GM23248 (cell line): ENCODE measurements around the gene PTPN20. TPM values are rescaled to one million over a fixed set of nuclear protein-coding genes. Genes with fewer than 3 reads are reported as not detected.

Source experiments
- DNase-seq: peaks from one replicate; pipeline ENCODE4 v3.0.0-alpha.2; 2015
- H2AFZ ChIP-seq: fragments of 200-600 bp; sonication (generic); 2 replicates; pipeline ENCODE4 v1.6.1; 2016; ENCODE audit warnings: antibody characterized with exemption
- H3F3A ChIP-seq: fragments of 200-600 bp; sonication (generic); 2 replicates; pipeline ENCODE4 v1.6.1; 2016; ENCODE audit warnings: mild to moderate bottlenecking, antibody characterized with exemption, mixed run types; ENCODE audit not compliant: insufficient read depth
- H3K27ac ChIP-seq: fragments of 200-600 bp; sonication (generic); 2 replicates; pipeline ENCODE4 v1.5.1; 2016; ENCODE audit warnings: mild to moderate bottlenecking
- H3K27me3 ChIP-seq: fragments of 200-600 bp; sonication (generic); replicated peaks from 2 replicates; pipeline ENCODE4 v1.6.1; 2016; ENCODE audit warnings: mild to moderate bottlenecking; ENCODE audit not compliant: insufficient read depth
- H3K36me3 ChIP-seq: fragments of 200-600 bp; sonication (generic); 2 replicates; pipeline ENCODE4 v1.6.1; 2016; ENCODE audit warnings: low read depth, mild to moderate bottlenecking
- H3K4me1 ChIP-seq: fragments of 200-600 bp; sonication (generic); 2 replicates; pipeline ENCODE4 v1.6.1; 2016; ENCODE audit warnings: mild to moderate bottlenecking; ENCODE audit not compliant: insufficient read depth
- H3K4me2 ChIP-seq: fragments of 200-600 bp; sonication (generic); one replicate; pipeline ENCODE4 v1.6.1; 2016; ENCODE audit warnings: mild to moderate bottlenecking; ENCODE audit not compliant: unreplicated experiment
- H3K4me3 ChIP-seq: fragments of 200-600 bp; sonication (generic); 2 replicates; pipeline ENCODE4 v1.5.1; 2016; ENCODE audit warnings: mild to moderate bottlenecking
- H3K79me2 ChIP-seq: fragments of 200-600 bp; sonication (generic); 2 replicates; pipeline ENCODE4 v1.6.1; 2016; ENCODE audit warnings: mild to moderate bottlenecking; ENCODE audit not compliant: insufficient read depth
- H3K9ac ChIP-seq: fragments of 200-600 bp; sonication (generic); 2 replicates; pipeline ENCODE4 v1.6.1; 2016; ENCODE audit warnings: mild to moderate bottlenecking
- H3K9me2 ChIP-seq: fragments of 200-600 bp; sonication (generic); 2 replicates; pipeline ENCODE4 v1.6.1; 2016; ENCODE audit warnings: mixed run types, mild to moderate bottlenecking, moderate library complexity; ENCODE audit not compliant: insufficient read depth
- H3K9me3 ChIP-seq: fragments of 200-600 bp; sonication (generic); one replicate; pipeline ENCODE4 v1.6.1; 2017; ENCODE audit warnings: low read depth
- H4K20me1 ChIP-seq: fragments of 200-600 bp; sonication (generic); 2 replicates; pipeline ENCODE4 v1.6.0; 2016; ENCODE audit not compliant: insufficient read depth
- EZH2 ChIP-seq: fragments of 200-600 bp; sonication (generic); IDR thresholded peaks from 2 replicates; pipeline ENCODE4 v1.6.1; 2018; ENCODE audit warnings: antibody characterized with exemption, mild to moderate bottlenecking; ENCODE audit not compliant: insufficient read depth, poor library complexity, severe bottlenecking
- EZH2phosphoT487 ChIP-seq: fragments of 200-600 bp; sonication (generic); IDR thresholded peaks from 2 replicates; pipeline ENCODE4 v1.6.1; 2018; ENCODE audit warnings: antibody characterized with exemption, moderate library complexity, mild to moderate bottlenecking, low read depth; ENCODE audit not compliant: insufficient read depth
- WGBS, 2 experiments: methylation state at CpG; one replicate each; pipeline ENCODE4 v1.1.6; 2015 to 2017; ENCODE audit warnings: low lambda C conversion rate in 2 of 2, low coverage in 1 of 2; ENCODE audit errors: missing lambda C conversion rate in 2 of 2; 5-methylcytosine and 5-hydroxymethylcytosine counted together
- in situ Hi-C: fragments of 300-500 bp; cut with MboI; formaldehyde crosslinking; loops from 2 replicates; pipeline ENCODE4 v1.15.0; 2020
- polyA plus RNA-seq: library from polyadenylated mRNA; unstranded; fragments of >200 nt; fragmentation: Nextera tagmentation; extraction: Ambion mirVana; gene quantifications from 2 replicates; pipeline ENCODE4 v1.2.1, GENCODE V29; 2016
- total RNA-seq: library from RNA; depleted of rRNA; stranded (reverse); fragments of >200 nt; shearing (Covaris generic); gene quantifications from 2 replicates; pipeline ENCODE4 v1.2.3, GENCODE V29; 2014

The PTPN20 gene
- total and polyA plus RNA-seq, 2 experiments from 2014 or later: 0.15 to 0.22 TPM

DNA sequence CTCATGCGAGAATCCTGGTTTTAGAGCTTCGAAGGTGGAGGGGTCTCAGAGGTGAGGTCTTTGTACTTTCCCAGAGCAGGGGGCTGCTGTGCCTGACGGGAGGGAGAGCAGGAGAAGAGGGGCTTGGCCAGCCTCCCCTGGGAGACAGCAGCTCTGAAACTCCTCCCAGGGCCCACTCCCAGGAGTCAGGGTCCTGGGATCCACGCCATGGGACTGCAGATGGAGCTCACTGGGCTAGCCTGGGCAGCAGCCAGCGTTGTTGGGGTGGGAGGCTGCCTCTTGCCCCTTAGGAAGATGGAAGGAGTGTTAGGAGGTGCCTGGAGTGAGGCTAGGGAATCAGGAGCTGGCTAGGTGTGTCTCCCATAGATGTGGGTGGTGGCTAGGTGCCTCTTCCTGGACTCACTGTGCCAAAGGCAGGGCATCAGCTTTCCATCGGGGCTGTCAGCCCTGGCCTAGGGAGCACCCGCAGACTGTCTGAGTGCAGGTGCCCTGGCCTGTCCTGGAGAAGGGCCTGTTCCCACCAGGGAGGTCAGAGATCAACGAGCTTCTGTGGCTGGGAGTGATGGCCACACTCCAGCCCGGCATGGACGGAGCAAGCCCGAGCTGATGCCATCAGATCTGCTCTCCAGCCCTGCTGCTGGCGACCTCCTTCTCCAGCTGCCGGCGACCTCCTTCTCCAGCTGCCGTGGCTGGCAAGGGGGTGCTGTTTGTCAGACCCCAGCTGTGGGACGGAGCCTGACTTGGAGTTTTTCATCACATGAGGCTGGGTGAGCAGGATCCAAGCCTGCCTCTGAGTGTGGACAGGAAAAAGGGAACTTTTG, 111.3 kb downstream of the PTPN20 start:
- Histone ChIP-seq H3K4me3 (no peak overlapping the region), H3K4me2 (no peak overlapping the region), H3K4me1 (peaks cover 29% of the 10 kb centered on the region), H3K27ac (no peak overlapping the region), H3K9ac (no peak overlapping the region), H3F3A (peaks cover 15% of the 10 kb centered on the region), H2AFZ (peak overlapping the region; percentile 28; the same call in 1 of the 2 replicates), H3K36me3 (no peaks in the 10 kb centered on the region), H3K9me3 (no peaks in the 10 kb centered on the region), H3K9me2 (no peaks in the 10 kb centered on the region), H3K27me3 (no peaks in the 10 kb centered on the region), H4K20me1 (no peaks in the 10 kb centered on the region), H3K79me2 (no peaks in the 10 kb centered on the region)
- TF ChIP-seq EZH2: no peak
- no peak for TF ChIP-seq EZH2phosphoT487
- in situ Hi-C loops: no loop called here
- DNase-seq: no peak
- WGBS, 2 experiments: 79 to 80% methylated on average over 16 of the region's 16 CpGs

DNA sequence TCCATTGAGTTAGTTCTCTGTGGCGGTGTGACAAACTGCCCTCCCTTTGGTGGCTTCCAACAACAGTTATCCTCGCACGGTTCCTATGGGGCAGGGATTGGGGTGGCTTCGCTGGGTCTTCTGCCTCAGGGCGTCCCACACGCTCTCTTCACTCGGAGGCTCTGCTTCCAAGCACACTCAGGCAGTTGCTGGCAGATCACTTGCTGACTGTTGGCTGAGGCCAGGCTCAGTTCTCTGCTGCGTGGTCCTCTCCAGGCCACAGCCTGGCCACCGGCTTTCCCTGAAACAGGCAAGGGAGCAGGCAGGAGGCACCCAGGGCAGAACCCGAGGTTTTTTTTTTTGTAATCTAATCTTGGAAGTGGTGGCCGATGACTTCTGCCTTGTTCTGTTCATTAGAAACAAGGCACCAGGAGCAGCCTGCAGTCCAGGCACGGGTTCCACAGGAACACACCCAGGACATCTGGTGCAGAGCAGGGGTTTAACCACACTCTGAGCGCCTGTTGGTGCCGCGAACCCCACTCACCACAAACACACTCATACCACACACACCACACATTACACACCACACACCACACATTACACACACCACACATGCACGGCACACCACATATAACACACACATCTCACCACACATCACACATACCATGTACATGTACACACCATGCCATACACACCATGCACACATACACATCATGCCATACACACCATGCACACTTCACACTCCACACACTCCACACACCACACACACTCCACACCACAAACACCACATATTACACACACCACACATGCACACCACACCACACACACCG, 112.2 kb downstream of the PTPN20 start:
- Histone ChIP-seq H3K9ac (no peak overlapping the region), H3K9me2 (no peaks in the 10 kb centered on the region), H3K4me2 (no peak overlapping the region), H3K36me3 (no peaks in the 10 kb centered on the region), H3K4me3 (no peak overlapping the region), H3K79me2 (no peaks in the 10 kb centered on the region), H2AFZ (peak overlapping the region; percentile 28; the same call in 1 of the 2 replicates), H3K9me3 (no peaks in the 10 kb centered on the region), H3K4me1 (peaks cover 29% of the 10 kb centered on the region), H3K27ac (no peak overlapping the region), H4K20me1 (no peaks in the 10 kb centered on the region), H3K27me3 (no peaks in the 10 kb centered on the region), H3F3A (peaks cover 15% of the 10 kb centered on the region)
- no peak for TF ChIP-seq EZH2phosphoT487
- TF ChIP-seq EZH2: no peak
- 43 to 44% methylated on average over 17 of the region's 17 CpGs for whole genome bisulfite sequencing, 2 experiments
- peak; percentile 36 for DNase-seq
- in situ Hi-C loops: no loop called here

DNA sequence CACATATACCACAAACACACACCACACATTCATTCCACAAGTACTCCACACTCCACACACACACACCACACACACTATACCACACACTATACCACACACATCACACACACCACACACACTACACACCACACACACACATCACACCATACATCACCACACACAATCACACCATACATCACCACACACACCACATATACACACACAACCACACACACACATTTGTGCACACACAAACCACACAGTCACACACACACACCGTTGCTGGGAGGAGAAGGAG, 112.8 kb downstream of the PTPN20 start:
- no peak overlapping the region for H2AFZ ChIP-seq
- no peak overlapping the region for H3K9ac ChIP-seq
- H3K4me1 ChIP-seq: peaks cover 29% of the 10 kb centered on the region
- no peaks in the 10 kb centered on the region for H3K27me3 ChIP-seq
- H4K20me1 ChIP-seq: no peaks in the 10 kb centered on the region
- no peaks in the 10 kb centered on the region for H3K9me3 ChIP-seq
- peaks cover 15% of the 10 kb centered on the region for H3F3A ChIP-seq
- no peaks in the 10 kb centered on the region for H3K36me3 ChIP-seq
- no peak overlapping the region for H3K27ac ChIP-seq
- no peak overlapping the region for H3K4me2 ChIP-seq
- no peaks in the 10 kb centered on the region for H3K9me2 ChIP-seq
- in situ Hi-C loops: no loop called here
- no peak overlapping the region for H3K4me3 ChIP-seq
- 39% methylated on average over 1 of the region's 1 CpG for WGBS, 2 experiments
- no peak for DNase-seq
- no peaks in the 10 kb centered on the region for H3K79me2 ChIP-seq
- TF ChIP-seq EZH2: no peak
- TF ChIP-seq EZH2phosphoT487: no peak

DNA sequence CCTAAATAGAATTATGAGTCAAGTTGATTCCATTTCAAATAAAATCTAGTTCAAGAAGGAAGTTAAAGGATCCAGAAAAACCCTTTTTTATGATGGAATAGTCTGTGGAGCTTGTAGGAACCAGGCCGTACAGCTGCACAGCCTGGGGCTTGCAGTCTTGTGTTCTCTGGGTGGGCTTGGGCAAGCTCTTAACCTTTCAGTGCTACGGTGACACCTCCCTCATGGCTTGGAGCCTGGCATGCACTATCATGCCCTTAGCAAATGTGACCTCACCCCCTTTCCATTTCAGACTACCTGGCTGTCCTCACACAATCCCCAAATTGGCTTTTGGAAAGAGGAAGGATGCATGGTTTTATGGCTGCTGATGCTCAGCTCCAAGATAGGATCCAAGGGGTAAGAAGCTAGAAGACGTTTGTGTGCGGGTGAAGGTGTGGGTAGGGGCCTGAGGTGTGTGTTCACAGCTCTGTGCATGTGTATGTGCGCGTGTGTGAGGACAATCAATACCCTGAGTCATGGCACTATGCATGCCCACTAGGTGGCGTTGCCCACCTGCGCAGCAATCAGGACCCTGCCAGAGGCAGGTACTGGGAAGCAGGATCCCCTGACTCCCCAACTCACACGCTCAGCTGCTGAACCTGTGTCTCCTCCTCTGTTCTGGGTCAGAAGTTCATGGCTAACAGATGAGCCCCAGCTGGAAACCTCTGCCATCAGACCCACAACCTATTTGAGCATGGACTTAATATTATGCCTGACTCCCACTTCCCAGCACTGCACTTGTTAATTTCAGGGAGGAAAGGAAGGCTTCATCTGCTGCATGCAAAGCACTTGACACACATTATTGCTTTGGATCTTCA, 113.4 kb downstream of the PTPN20 start:
- DNase-seq: peak; percentile 61
- peak overlapping the region; percentile 25 for H3K9ac ChIP-seq
- TF ChIP-seq EZH2phosphoT487 (no peak), EZH2 (no peak)
- peaks cover 29% of the 10 kb centered on the region for H3K4me1 ChIP-seq
- H3K9me3 ChIP-seq: no peaks in the 10 kb centered on the region
- in situ Hi-C loops: no loop called here
- no peaks in the 10 kb centered on the region for H3K36me3 ChIP-seq
- no peaks in the 10 kb centered on the region for H3K27me3 ChIP-seq
- peak overlapping the region; percentile 49 for H3K27ac ChIP-seq
- H3F3A ChIP-seq: peaks cover 15% of the 10 kb centered on the region
- no peaks in the 10 kb centered on the region for H3K79me2 ChIP-seq
- no peak overlapping the region for H3K4me2 ChIP-seq
- H3K4me3 ChIP-seq: no peak overlapping the region
- H3K9me2 ChIP-seq: no peaks in the 10 kb centered on the region
- no peak overlapping the region for H2AFZ ChIP-seq
- H4K20me1 ChIP-seq: no peaks in the 10 kb centered on the region
- 46 to 55% methylated on average over 9 of the region's 9 CpGs for WGBS, 2 experiments
